Ovary (tissue), 9 donors: ENCODE measurements around the gene REP15. TPM values are rescaled to one million over a fixed set of nuclear protein-coding genes. Genes with fewer than 3 reads are reported as not detected.
"Not testable (repeated sequence)": the region's sequence is repeated elsewhere in the genome, so short reads cannot be mapped to it uniquely, and the experiment has no call there.

Experiments used
- DNase-seq, 5 donors: peaks; one replicate each; pipeline ENCODE4 v3.0.0-alpha.2; 2019 to 2020
- H3K27ac ChIP-seq, 2 donors: fragments of 200-600 bp; one replicate each; pipeline versions ENCODE4 v1.5.1 to v1.8.0; 2019 to 2022
- H3K27me3 ChIP-seq: fragments of 200-600 bp; one replicate; pipeline ENCODE4 v1.8.0; 2022
- H3K36me3 ChIP-seq: fragments of 200-600 bp; sonication (generic); one replicate; pipeline ENCODE4 v1.5.1; 2019
- H3K4me1 ChIP-seq: one replicate; pipeline ENCODE4 v1.8.1; 2013; ENCODE audit warnings: mild to moderate bottlenecking, moderate library complexity; ENCODE audit not compliant: insufficient read depth
- H3K4me3 ChIP-seq: fragments of 200-600 bp; sonication (generic); one replicate; pipeline ENCODE4 v1.5.1; 2017
- H3K9me3 ChIP-seq, 2 donors: fragments of 200-600 bp in 1 of 2; sonication (generic) in 1 of 2; one replicate each; pipeline versions ENCODE4 v1.5.1 to v1.8.1; 2013 to 2019; ENCODE audit warnings: mild to moderate bottlenecking in 1 of 2, moderate library complexity in 1 of 2
- CTCF ChIP-seq, 3 donors: fragments of 450-650 bp in 2 of 3; fragments of 200-600 bp in 1 of 3; IDR thresholded peaks; one replicate each; pipeline versions ENCODE4 v1.5.1 to v1.8.0; 2016 to 2022; ENCODE audit warnings: antibody characterized with exemption in 3 of 3, mild to moderate bottlenecking in 1 of 3
- EP300 ChIP-seq: sonication (generic); formaldehyde crosslinking; IDR thresholded peaks from one replicate; pipeline ENCODE4 v1.6.1; 2017; ENCODE audit warnings: antibody characterized with exemption
- POLR2A ChIP-seq: fragments of 450-650 bp; IDR thresholded peaks from one replicate; pipeline ENCODE4 v1.6.1; 2017; ENCODE audit warnings: antibody characterized with exemption, mild to moderate bottlenecking, moderate library complexity
- WGBS, 3 donors: extraction: QIAGEN DNeasy Blood & Tissue Kit in 1 of 3; methylation state at CpG; one replicate each; pipeline versions ENCODE4 v1.1.5 to v1.1.7; 2013 to 2017; 5-methylcytosine and 5-hydroxymethylcytosine counted together
- intact Hi-C, 4 donors: fragments of 100-400 bp; cut with DNase I; formaldehyde crosslinking; loops; one replicate each; pipeline versions ENCODE4 v1.11.0 to v1.15.1; 2022 to 2023
- polyA plus RNA-seq, 2 donors: library from polyadenylated mRNA; stranded (reverse); fragments of 200-250 nt in 1 of 2; fragments of 350-450 nt in 1 of 2; fragmentation: Illumina TruSeq in 1 of 2; extraction: RNeasy Lipid Tissue Mini Kit (QIAGEN cat#74804) in 1 of 2; gene quantifications; one replicate each; pipeline ENCODE4 v1.2.3, GENCODE V29; 2013 to 2014
- total RNA-seq, 7 donors: library from RNA; depleted of rRNA in 2 of 7; stranded (reverse); fragments of >200 nt in 2 of 7; fragmentation: NEBNext Ultra II Directional in 3 of 7; extraction: Animal tissue kit (Norgen Biotek cat#: 25700) in 3 of 7; gene quantifications; one replicate each; pipeline versions ENCODE4 v1.1.0 to v1.2.4, GENCODE V29; 2016 to 2023
- donor health status: DM: no; HTN: no; CAD: no; lungs with moderate emphysema.
- donor health status: DM: no; HTN: no; CAD: no.
- donor health status: Bipolar disorder and iron deficiency.
- donor health status: DM: yes; HTN: yes; CAD: no.
- donor health status: DM: no; HTN: no; CAD: no.
- donor health status: DM: yes; HTN: yes; CAD: no.

The REP15 gene
- total and polyA plus RNA-seq, 9 donors, result 0.57 to 3.5 (median 2.2) TPM

- intact Hi-C loops, result loop anchor here in 3 of 4 donors (5.0 to 10.0 kb wide), 2 partner anchors 216 to 229 kb away; no protein-coding TSS in a partner anchor
- no peaks in the 10 kb centered on the region for H3K9me3 ChIP-seq
- no peak for DNase-seq
- no peak overlapping the region for H3K4me3 ChIP-seq
- H3K4me1 ChIP-seq, result no peaks in the 10 kb centered on the region
- TF ChIP-seq POLR2A, result no peak
- TF ChIP-seq CTCF (IDR thresholded peaks at IDR 0.05), result no peak
- H3K27me3 ChIP-seq, result no peaks in the 10 kb centered on the region
- H3K27ac ChIP-seq, result no peak overlapping the region
- no peaks in the 10 kb centered on the region for H3K36me3 ChIP-seq
Observed at GRCh38 chr12:27653661-27654060, 42.6 kb upstream of the REP15 start.

GRCh38 chr12:27655476-27655875, 40.8 kb upstream of the REP15 start:
- H3K4me1 ChIP-seq, H3K9me3 ChIP-seq, H3K27me3 ChIP-seq, H3K36me3 ChIP-seq, DNase-seq, H3K4me3 ChIP-seq, H3K27ac ChIP-seq: not testable (repeated sequence)
- WGBS, 3 donors, result 81 to 89% (median 83%) methylated on average over 3 of the region's 3 CpGs
- intact Hi-C loops, result loop anchor here in 1 of 4 donors (10.0 kb wide), 1 partner anchor 231 kb away; no protein-coding TSS in a partner anchor

- Histone ChIP-seq H3K36me3 (no peaks in the 10 kb centered on the region), H3K4me1 (no peaks in the 10 kb centered on the region)
- intact Hi-C loops, result loop anchor here in 1 of 4 donors (10.0 kb wide), 1 partner anchor 232 kb away; no protein-coding TSS in a partner anchor
Observed at GRCh38 chr12:27657296-27657695, 39.0 kb upstream of the REP15 start.

GRCh38 chr12:27665704-27666103, 30.5 kb upstream of the REP15 start:
- no peaks in the 10 kb centered on the region for H3K27me3 ChIP-seq
- intact Hi-C loops, result no loop called here
- no peak overlapping the region for H3K27ac ChIP-seq
- no peaks in the 10 kb centered on the region for H3K36me3 ChIP-seq
- H3K4me1 ChIP-seq, result no peaks in the 10 kb centered on the region
- TF ChIP-seq POLR2A, result no peak
- no peak overlapping the region for H3K4me3 ChIP-seq
- no peak for DNase-seq
- no peaks in the 10 kb centered on the region for H3K9me3 ChIP-seq
- 70 to 86% (median 85%) methylated on average over 3 of the region's 3 CpGs for WGBS, 3 donors

More at GRCh38 chr12:27657296-27657695, 39.0 kb upstream of the REP15 start:
- no peaks in the 10 kb centered on the region for H3K9me3 ChIP-seq
- H3K27ac ChIP-seq, result no peak overlapping the region
- no peak overlapping the region for H3K4me3 ChIP-seq
- DNase-seq, result no peak
- TF ChIP-seq CTCF (IDR thresholded peaks at IDR 0.05), result no peak
- no peak for TF ChIP-seq POLR2A
- TF ChIP-seq EP300, result no peak
- WGBS, 3 donors, result 80 to 94% (median 92%) methylated on average over 4 of the region's 4 CpGs
- H3K27me3 ChIP-seq, result no peaks in the 10 kb centered on the region

GRCh38 chr12:27666510-27666909, 29.7 kb upstream of the REP15 start:
- Histone ChIP-seq H3K9me3 (no peaks in the 10 kb centered on the region), H3K27ac (no peak overlapping the region), H3K4me1 (no peaks in the 10 kb centered on the region), H3K36me3 (no peaks in the 10 kb centered on the region), H3K4me3 (no peak overlapping the region), H3K27me3 (no peaks in the 10 kb centered on the region)
- WGBS, 3 donors, result 53 to 63% (median 63%) methylated on average over 3 of the region's 3 CpGs
- TF ChIP-seq EP300 (no peak), POLR2A (no peak), CTCF (IDR thresholded peaks at IDR 0.05) (no peak)
- intact Hi-C loops, result no loop called here
- no peak for DNase-seq

GRCh38 chr12:27667540-27667939, 28.7 kb upstream of the REP15 start:
- no peak for TF ChIP-seq CTCF (IDR thresholded peaks at IDR 0.05)
- no peak for TF ChIP-seq EP300
- TF ChIP-seq POLR2A, result no peak
- Histone ChIP-seq H3K9me3 (no peaks in the 10 kb centered on the region), H3K4me3 (no peak overlapping the region), H3K4me1 (no peaks in the 10 kb centered on the region), H3K27ac (no peak overlapping the region), H3K27me3 (no peaks in the 10 kb centered on the region), H3K36me3 (no peaks in the 10 kb centered on the region)
- 84 to 94% (median 93%) methylated on average over 6 of the region's 6 CpGs for WGBS, 3 donors
- intact Hi-C loops, result no loop called here
- DNase-seq, result no peak
